Loucy (cell line): Measurements from ENCODE around the gene CLDN8.

Source experiments
- H2AFZ ChIP-seq: fragments of 200-600 bp; sonication (generic); 2 replicates; pipeline ENCODE4 v1.6.0; 2016; ENCODE audit warnings: antibody characterized with exemption, mild to moderate bottlenecking, low read length, moderate library complexity
- H3F3A ChIP-seq: fragments of 200-600 bp; 2 replicates; pipeline ENCODE4 v1.6.0; 2016; ENCODE audit warnings: antibody characterized with exemption, low read depth, mild to moderate bottlenecking
- H3K27me3 ChIP-seq: fragments of 200-600 bp; sonication (generic); 2 replicates; pipeline ENCODE4 v1.6.1; 2014; ENCODE audit warnings: low read length, mild to moderate bottlenecking; ENCODE audit not compliant: insufficient read depth, poor library complexity, severe bottlenecking
- H3K36me3 ChIP-seq: fragments of 200-600 bp; sonication (generic); 2 replicates; pipeline ENCODE4 v1.6.1; 2016; ENCODE audit warnings: low read length; ENCODE audit not compliant: insufficient read depth
- H3K4me1 ChIP-seq: fragments of 200-600 bp; sonication (generic); 2 replicates; pipeline ENCODE4 v1.5.1; 2014; ENCODE audit warnings: low read length, mild to moderate bottlenecking; ENCODE audit not compliant: insufficient read depth, poor library complexity, severe bottlenecking
- H3K4me2 ChIP-seq: fragments of 200-600 bp; sonication (generic); 2 replicates; pipeline ENCODE4 v1.6.0; 2014; ENCODE audit warnings: antibody characterized with exemption, low read length, low read depth, mild to moderate bottlenecking; ENCODE audit not compliant: poor library complexity, severe bottlenecking
- H3K4me3 ChIP-seq: fragments of 200-600 bp; sonication (generic); 2 replicates; pipeline ENCODE4 v1.5.1; 2014; ENCODE audit warnings: low read length, mild to moderate bottlenecking, mixed read lengths; ENCODE audit not compliant: poor library complexity, severe bottlenecking
- H3K79me2 ChIP-seq: fragments of 200-600 bp; sonication (generic); 2 replicates; pipeline ENCODE4 v1.6.1; 2014; ENCODE audit warnings: low read length; ENCODE audit not compliant: insufficient read depth
- H3K9ac ChIP-seq: fragments of 200-600 bp; sonication (generic); 2 replicates; pipeline ENCODE4 v1.6.0; 2014; ENCODE audit warnings: mild to moderate bottlenecking, low read depth, low read length, moderate library complexity; ENCODE audit not compliant: poor library complexity, severe bottlenecking
- H3K9me2 ChIP-seq: fragments of 200-600 bp; sonication (generic); replicated peaks from 2 replicates; pipeline ENCODE4 v1.6.1; 2016; ENCODE audit warnings: low read depth, low read length, mixed read lengths
- H3K9me3 ChIP-seq: fragments of 200-600 bp; sonication (generic); 2 replicates; pipeline ENCODE4 v1.6.1; 2014; ENCODE audit warnings: mild to moderate bottlenecking, antibody characterized with exemption, low read length, low read depth; ENCODE audit not compliant: insufficient read depth
- H4K20me1 ChIP-seq: fragments of 200-600 bp; sonication (generic); 2 replicates; pipeline ENCODE4 v1.6.0; 2014; ENCODE audit warnings: antibody characterized with exemption, low read length, mild to moderate bottlenecking; ENCODE audit not compliant: insufficient read depth, poor library complexity, severe bottlenecking
- EZH2phosphoT487 ChIP-seq: fragments of 200-600 bp; IDR thresholded peaks from 2 replicates; pipeline ENCODE4 v1.6.1; 2018; ENCODE audit warnings: antibody characterized with exemption, mild to moderate bottlenecking, moderate library complexity, borderline replicate concordance
- TF ChIP-seq, protein P1 (sequence below): fragments of 200-600 bp; sonication (generic); conservative IDR thresholded peaks from 2 replicates; pipeline ENCODE4 v1.5.1; 2014; ENCODE audit warnings: mild to moderate bottlenecking, antibody characterized with exemption, low read length

CLDN8 gene

GRCh38 chr21:30240661-30241060 is 24.8 kb upstream of the CLDN8 start:
- no peaks in the 10 kb centered on the region for H3F3A ChIP-seq
- H3K4me2 ChIP-seq = no peak overlapping the region
- H3K4me1 ChIP-seq = no peaks in the 10 kb centered on the region
- H3K27me3 ChIP-seq = no peaks in the 10 kb centered on the region
- TF ChIP-seq, protein P1, sequence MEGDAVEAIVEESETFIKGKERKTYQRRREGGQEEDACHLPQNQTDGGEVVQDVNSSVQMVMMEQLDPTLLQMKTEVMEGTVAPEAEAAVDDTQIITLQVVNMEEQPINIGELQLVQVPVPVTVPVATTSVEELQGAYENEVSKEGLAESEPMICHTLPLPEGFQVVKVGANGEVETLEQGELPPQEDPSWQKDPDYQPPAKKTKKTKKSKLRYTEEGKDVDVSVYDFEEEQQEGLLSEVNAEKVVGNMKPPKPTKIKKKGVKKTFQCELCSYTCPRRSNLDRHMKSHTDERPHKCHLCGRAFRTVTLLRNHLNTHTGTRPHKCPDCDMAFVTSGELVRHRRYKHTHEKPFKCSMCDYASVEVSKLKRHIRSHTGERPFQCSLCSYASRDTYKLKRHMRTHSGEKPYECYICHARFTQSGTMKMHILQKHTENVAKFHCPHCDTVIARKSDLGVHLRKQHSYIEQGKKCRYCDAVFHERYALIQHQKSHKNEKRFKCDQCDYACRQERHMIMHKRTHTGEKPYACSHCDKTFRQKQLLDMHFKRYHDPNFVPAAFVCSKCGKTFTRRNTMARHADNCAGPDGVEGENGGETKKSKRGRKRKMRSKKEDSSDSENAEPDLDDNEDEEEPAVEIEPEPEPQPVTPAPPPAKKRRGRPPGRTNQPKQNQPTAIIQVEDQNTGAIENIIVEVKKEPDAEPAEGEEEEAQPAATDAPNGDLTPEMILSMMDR = no peak
- TF ChIP-seq EZH2phosphoT487 = no peak
- H3K79me2 ChIP-seq = no peaks in the 10 kb centered on the region
- no peak overlapping the region for H2AFZ ChIP-seq
- H3K9ac ChIP-seq = no peak overlapping the region
- H3K4me3 ChIP-seq = no peak overlapping the region
- H3K36me3 ChIP-seq = no peaks in the 10 kb centered on the region
- H3K9me2 ChIP-seq = no peaks in the 10 kb centered on the region
- no peaks in the 10 kb centered on the region for H4K20me1 ChIP-seq
- no peaks in the 10 kb centered on the region; the same call in 1 of the 2 replicates for H3K9me3 ChIP-seq

DNA sequence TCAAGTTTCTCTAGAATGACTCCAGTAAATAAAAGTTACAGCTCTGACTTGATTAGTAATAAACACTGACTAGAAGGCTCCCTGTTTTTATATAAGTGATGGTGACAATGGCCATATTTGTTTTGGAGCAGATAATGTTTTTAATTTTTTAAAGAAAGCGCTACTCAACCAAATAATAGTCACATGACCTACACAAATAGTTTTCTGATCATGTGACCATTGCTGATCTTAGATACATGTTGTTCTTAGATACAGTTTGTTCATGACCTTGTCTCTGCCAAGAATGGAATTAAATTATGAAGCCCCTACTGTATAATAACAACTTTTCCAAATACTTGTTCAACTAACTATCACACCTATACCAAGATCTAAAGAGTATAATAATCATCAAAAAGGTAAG is 22.3 kb upstream of the CLDN8 start:
- H3K79me2 ChIP-seq = no peaks in the 10 kb centered on the region
- no peak overlapping the region for H3K4me3 ChIP-seq
- no peaks in the 10 kb centered on the region for H4K20me1 ChIP-seq
- H3K36me3 ChIP-seq = no peaks in the 10 kb centered on the region
- no peaks in the 10 kb centered on the region for H3F3A ChIP-seq
- no peak overlapping the region for H2AFZ ChIP-seq
- H3K9me2 ChIP-seq = no peaks in the 10 kb centered on the region
- H3K27me3 ChIP-seq = no peaks in the 10 kb centered on the region
- H3K4me1 ChIP-seq = no peaks in the 10 kb centered on the region
- no peak for TF ChIP-seq EZH2phosphoT487
- TF ChIP-seq, protein P1 = no peak
- H3K9ac ChIP-seq = no peak overlapping the region
- H3K4me2 ChIP-seq = no peak overlapping the region
- no peaks in the 10 kb centered on the region; the same call in 1 of the 2 replicates for H3K9me3 ChIP-seq

DNA sequence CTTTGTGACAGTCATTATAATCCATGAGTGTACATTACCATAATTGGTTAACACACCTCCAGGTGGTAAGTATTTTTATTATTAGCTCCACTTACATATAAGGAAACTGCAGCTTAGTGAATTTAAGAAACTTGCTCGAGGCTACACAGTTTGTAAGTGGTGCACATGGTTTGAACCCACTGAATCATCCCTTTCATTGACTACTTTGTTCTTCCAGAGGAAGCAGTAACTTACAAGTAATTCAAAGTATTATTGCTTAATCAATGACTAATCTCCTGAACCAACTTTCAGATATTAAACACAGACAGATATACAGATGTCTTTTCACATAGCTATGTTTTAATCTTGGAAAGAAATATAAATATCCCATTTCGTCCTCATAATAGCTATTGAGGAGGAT is 18.7 kb upstream of the CLDN8 start:
- no peaks in the 10 kb centered on the region for H3K79me2 ChIP-seq
- H3K4me3 ChIP-seq = no peak overlapping the region
- H3K4me1 ChIP-seq = no peaks in the 10 kb centered on the region

More for the DNA sequence above, 18.7 kb upstream of the CLDN8 start:
- H3K36me3 ChIP-seq = no peaks in the 10 kb centered on the region
- no peak overlapping the region for H2AFZ ChIP-seq
- no peak overlapping the region for H3K4me2 ChIP-seq
- TF ChIP-seq, protein P1 = no peak
- TF ChIP-seq EZH2phosphoT487 = no peak
- no peaks in the 10 kb centered on the region for H4K20me1 ChIP-seq
- no peak overlapping the region for H3K9ac ChIP-seq
- H3F3A ChIP-seq = no peaks in the 10 kb centered on the region
- peaks cover 8% of the 10 kb centered on the region; the same call in 1 of the 2 replicates for H3K9me3 ChIP-seq
- H3K9me2 ChIP-seq = no peaks in the 10 kb centered on the region
- H3K27me3 ChIP-seq = no peaks in the 10 kb centered on the region
